Hepatocyte (in vitro differentiated cells): ENCODE measurements around the gene SFRP4. TPM values are rescaled to one million over a fixed set of nuclear protein-coding genes. Genes with fewer than 3 reads are reported as not detected.
A peak's percentile ranks its signal among the peaks of the same experiment; 100 is the strongest.

Source experiments
- DNase-seq: peaks from one replicate; pipeline ENCODE4 v3.0.0-alpha.2; 2016; ENCODE audit warnings: low spot score
- H2AFZ ChIP-seq: fragments of 200-600 bp; sonication (generic); 2 replicates; pipeline ENCODE4 v1.6.0; 2016; ENCODE audit warnings: antibody characterized with exemption, mild to moderate bottlenecking
- H3K27ac ChIP-seq: fragments of 200-600 bp; sonication (generic); 2 replicates; pipeline ENCODE4 v1.5.1; 2016; ENCODE audit warnings: mild to moderate bottlenecking
- H3K27me3 ChIP-seq: fragments of 200-600 bp; sonication (generic); 2 replicates; pipeline ENCODE4 v1.6.1; 2016
- H3K36me3 ChIP-seq: fragments of 200-600 bp; sonication (generic); replicated peaks from 2 replicates; pipeline ENCODE4 v1.5.1; 2016; ENCODE audit warnings: low read depth; ENCODE audit not compliant: insufficient read depth
- H3K4me1 ChIP-seq: fragments of 200-600 bp; sonication (generic); 2 replicates; pipeline ENCODE4 v1.5.1; 2016; ENCODE audit warnings: mild to moderate bottlenecking, moderate library complexity; ENCODE audit not compliant: insufficient read depth
- H3K4me2 ChIP-seq: fragments of 200-600 bp; sonication (generic); 2 replicates; pipeline ENCODE4 v1.6.0; 2016
- H3K4me3 ChIP-seq: fragments of 200-600 bp; sonication (generic); 2 replicates; pipeline ENCODE4 v1.5.1; 2016; ENCODE audit warnings: mild to moderate bottlenecking
- H3K79me2 ChIP-seq: fragments of 200-600 bp; sonication (generic); 2 replicates; pipeline ENCODE4 v1.6.0; 2017; ENCODE audit warnings: mild to moderate bottlenecking
- H3K9me2 ChIP-seq: fragments of 200-600 bp; sonication (generic); replicated peaks from 2 replicates; pipeline ENCODE4 v1.6.0; 2017; ENCODE audit warnings: mild to moderate bottlenecking; ENCODE audit not compliant: insufficient read depth
- H3K9me3 ChIP-seq: fragments of 200-600 bp; sonication (generic); 2 replicates; pipeline ENCODE4 v1.5.1; 2016; ENCODE audit warnings: low read depth, mild to moderate bottlenecking
- H4K20me1 ChIP-seq: fragments of 200-600 bp; sonication (generic); 2 replicates; pipeline ENCODE4 v1.6.0; 2016; ENCODE audit warnings: mild to moderate bottlenecking; ENCODE audit not compliant: insufficient read depth, poor library complexity, severe bottlenecking
- EZH2 ChIP-seq: fragments of 200-600 bp; sonication (generic); IDR thresholded peaks from 2 replicates; pipeline ENCODE4 v1.6.1; 2016; ENCODE audit warnings: antibody characterized with exemption, mild to moderate bottlenecking, borderline replicate concordance
- EZH2phosphoT487 ChIP-seq: fragments of 200-600 bp; sonication (generic); IDR thresholded peaks from one replicate; pipeline ENCODE4 v1.6.1; 2018; ENCODE audit warnings: antibody characterized with exemption, mild to moderate bottlenecking, low read depth, moderate library complexity; ENCODE audit not compliant: unreplicated experiment, severe bottlenecking
- WGBS: methylation state at CpG from one replicate; pipeline ENCODE4 v1.1.6; 2016; ENCODE audit warnings: low lambda C conversion rate; ENCODE audit errors: missing lambda C conversion rate; 5-methylcytosine and 5-hydroxymethylcytosine counted together
- polyA plus RNA-seq: library from polyadenylated mRNA; unstranded; fragments of >200 nt; fragmentation: Nextera tagmentation; extraction: Ambion mirVana; gene quantifications from 2 replicates; pipeline ENCODE4 v1.2.1, GENCODE V29; 2016
- total RNA-seq: library from RNA; depleted of rRNA; stranded (reverse); fragments of >200 nt; gene quantifications from 2 replicates; pipeline ENCODE4 v1.2.3, GENCODE V29; 2014
- TF ChIP-seq, protein P1 (sequence below): fragments of 200-600 bp; sonication (generic); IDR thresholded peaks from 2 replicates; pipeline ENCODE4 v1.5.1; 2016; ENCODE audit warnings: antibody characterized with exemption, mild to moderate bottlenecking; ENCODE audit not compliant: poor library complexity

Gene SFRP4
- total and polyA plus RNA-seq, 2 experiments from 2014 or later: 1.1 to 1.3 TPM

DNA sequence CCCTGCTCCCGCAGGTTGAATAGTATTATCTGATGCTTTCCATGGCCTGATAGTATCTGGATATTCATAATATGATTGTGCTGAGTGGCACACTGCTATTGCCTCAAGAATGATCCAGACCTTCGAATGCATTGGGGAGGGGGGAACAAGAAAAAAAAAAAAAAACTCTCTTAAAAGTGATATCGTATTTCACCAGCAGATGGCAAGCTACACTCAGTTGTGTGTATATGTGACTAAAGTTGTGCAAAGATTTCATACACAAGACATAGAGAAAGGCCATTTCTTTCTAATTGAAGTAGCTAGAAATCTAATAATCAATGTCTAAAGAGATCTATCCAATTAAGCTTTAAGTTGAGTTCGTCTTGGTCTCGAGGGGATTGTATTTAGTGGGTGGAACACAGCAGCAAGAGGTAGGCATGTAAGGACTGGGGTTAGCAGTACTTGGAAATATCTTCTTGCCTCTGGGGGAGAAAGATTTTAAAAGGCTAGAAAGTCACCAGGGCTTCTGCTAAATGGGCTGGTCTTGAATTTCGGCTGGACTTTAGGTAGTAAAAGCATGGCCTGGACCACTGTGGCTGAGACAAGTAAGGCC, 15.3 kb downstream of the SFRP4 start:
- no peaks in the 10 kb centered on the region for H3K9me3 ChIP-seq
- DNase-seq: peak; percentile 47
- H3K4me1 ChIP-seq: peaks cover 4% of the 10 kb centered on the region
- no peak overlapping the region for H3K4me2 ChIP-seq
- no peaks in the 10 kb centered on the region for H3K27me3 ChIP-seq
- H3K79me2 ChIP-seq: no peaks in the 10 kb centered on the region
- WGBS: 22% methylated on average over 6 of the region's 6 CpGs
- no peaks in the 10 kb centered on the region for H3K9me2 ChIP-seq
- no peak overlapping the region for H2AFZ ChIP-seq
- no peak for TF ChIP-seq EZH2
- TF ChIP-seq, protein P1, sequence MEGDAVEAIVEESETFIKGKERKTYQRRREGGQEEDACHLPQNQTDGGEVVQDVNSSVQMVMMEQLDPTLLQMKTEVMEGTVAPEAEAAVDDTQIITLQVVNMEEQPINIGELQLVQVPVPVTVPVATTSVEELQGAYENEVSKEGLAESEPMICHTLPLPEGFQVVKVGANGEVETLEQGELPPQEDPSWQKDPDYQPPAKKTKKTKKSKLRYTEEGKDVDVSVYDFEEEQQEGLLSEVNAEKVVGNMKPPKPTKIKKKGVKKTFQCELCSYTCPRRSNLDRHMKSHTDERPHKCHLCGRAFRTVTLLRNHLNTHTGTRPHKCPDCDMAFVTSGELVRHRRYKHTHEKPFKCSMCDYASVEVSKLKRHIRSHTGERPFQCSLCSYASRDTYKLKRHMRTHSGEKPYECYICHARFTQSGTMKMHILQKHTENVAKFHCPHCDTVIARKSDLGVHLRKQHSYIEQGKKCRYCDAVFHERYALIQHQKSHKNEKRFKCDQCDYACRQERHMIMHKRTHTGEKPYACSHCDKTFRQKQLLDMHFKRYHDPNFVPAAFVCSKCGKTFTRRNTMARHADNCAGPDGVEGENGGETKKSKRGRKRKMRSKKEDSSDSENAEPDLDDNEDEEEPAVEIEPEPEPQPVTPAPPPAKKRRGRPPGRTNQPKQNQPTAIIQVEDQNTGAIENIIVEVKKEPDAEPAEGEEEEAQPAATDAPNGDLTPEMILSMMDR: peak; percentile 77
- no peak overlapping the region for H3K4me3 ChIP-seq
- H4K20me1 ChIP-seq: no peaks in the 10 kb centered on the region
- H3K36me3 ChIP-seq: no peaks in the 10 kb centered on the region
- no peak overlapping the region for H3K27ac ChIP-seq

DNA sequence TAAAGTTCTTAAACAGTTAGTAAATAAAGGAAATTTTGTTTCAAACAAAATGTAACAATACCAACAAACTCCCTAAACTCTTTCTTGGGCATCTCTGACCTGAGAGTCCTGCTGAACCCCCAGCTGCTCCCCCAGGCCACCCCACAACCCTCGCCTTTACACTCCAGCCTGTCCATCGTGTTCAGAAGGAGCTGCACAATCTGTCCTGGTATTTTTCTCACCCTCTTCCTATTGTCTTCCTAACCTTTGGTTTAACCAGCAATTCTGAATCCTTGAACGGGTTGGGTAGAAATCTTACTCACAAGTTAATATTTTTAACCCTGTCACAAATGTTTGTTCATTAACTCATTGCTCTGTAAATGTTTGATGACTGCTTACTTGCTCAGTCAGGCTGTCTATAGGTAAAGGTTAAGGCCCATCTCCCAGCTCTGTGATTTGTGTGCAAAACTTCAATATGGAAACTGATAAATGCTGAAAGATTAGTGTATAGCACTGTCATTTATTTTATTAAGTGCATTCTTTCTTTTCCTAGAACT, 16.8 kb downstream of the SFRP4 start:
- H3K4me3 ChIP-seq: no peak overlapping the region
- no peak overlapping the region for H3K27ac ChIP-seq
- no peaks in the 10 kb centered on the region for H4K20me1 ChIP-seq
- no peaks in the 10 kb centered on the region for H3K36me3 ChIP-seq
- WGBS: 66% methylated on average over 3 of the region's 3 CpGs
- peaks cover 4% of the 10 kb centered on the region for H3K4me1 ChIP-seq
- H3K27me3 ChIP-seq: no peaks in the 10 kb centered on the region
- no peak overlapping the region for H3K4me2 ChIP-seq
- no peaks in the 10 kb centered on the region for H3K79me2 ChIP-seq
- no peak for DNase-seq
- H3K9me2 ChIP-seq: no peaks in the 10 kb centered on the region
- no peaks in the 10 kb centered on the region for H3K9me3 ChIP-seq
- no peak overlapping the region for H2AFZ ChIP-seq
- TF ChIP-seq EZH2: no peak
- TF ChIP-seq EZH2phosphoT487: no peak
- TF ChIP-seq, protein P1: no peak

DNA sequence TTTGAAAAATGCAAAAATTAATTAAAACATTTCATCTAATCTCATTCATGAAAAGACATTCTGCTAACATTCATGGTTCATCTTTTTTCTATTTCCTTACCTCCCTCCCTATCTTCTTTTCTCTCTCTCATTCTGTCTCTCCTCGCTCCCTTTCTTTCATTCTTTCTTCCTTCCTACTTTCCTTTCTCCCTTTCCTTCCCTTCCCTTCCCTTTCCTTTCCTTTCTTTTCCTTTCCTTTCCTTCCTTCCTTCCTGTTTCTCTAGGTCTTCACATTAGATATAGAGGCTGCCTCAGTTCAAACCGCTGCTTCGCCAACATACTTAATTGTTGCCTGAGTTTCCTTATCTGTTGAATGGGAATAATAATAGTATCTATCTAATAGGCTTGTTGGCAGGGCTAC, 21.9 kb downstream of the SFRP4 start:
- H3K27me3 ChIP-seq: no peaks in the 10 kb centered on the region
- H3K4me1 ChIP-seq: no peaks in the 10 kb centered on the region
- H2AFZ ChIP-seq: no peak overlapping the region
- H3K4me2 ChIP-seq: no peak overlapping the region
- DNase-seq: no peak
- no peak overlapping the region for H3K27ac ChIP-seq
- no peak overlapping the region for H3K4me3 ChIP-seq
- H3K36me3 ChIP-seq: no peaks in the 10 kb centered on the region
- no peaks in the 10 kb centered on the region for H3K79me2 ChIP-seq
- 82% methylated on average over 3 of the region's 3 CpGs for WGBS
- TF ChIP-seq EZH2 (no peak), EZH2phosphoT487 (no peak)
- TF ChIP-seq, protein P1: no peak
- H4K20me1 ChIP-seq: no peaks in the 10 kb centered on the region
- no peaks in the 10 kb centered on the region for H3K9me2 ChIP-seq
- H3K9me3 ChIP-seq: no peaks in the 10 kb centered on the region

DNA sequence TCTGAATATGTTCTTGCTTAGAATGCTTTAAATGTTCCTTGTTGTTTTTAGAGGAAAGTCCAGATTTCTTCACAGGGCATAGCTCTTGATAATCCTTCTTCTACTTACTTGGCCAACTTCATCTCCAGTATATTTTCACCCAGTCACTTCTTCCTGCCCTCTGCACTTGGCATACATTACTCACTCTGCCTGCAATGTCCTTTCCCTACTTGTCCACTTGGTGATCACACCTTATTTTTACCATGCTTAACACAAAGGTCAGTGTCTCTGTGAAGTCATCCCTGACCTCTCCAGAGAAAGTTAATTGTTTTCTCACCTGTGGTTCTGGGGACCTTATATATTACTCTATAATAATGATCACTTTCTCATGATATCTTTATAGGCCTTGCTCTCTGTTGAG, 23.3 kb downstream of the SFRP4 start:
- Histone ChIP-seq H3K4me1 (no peaks in the 10 kb centered on the region), H3K4me2 (no peak overlapping the region), H3K9me3 (no peaks in the 10 kb centered on the region), H3K27ac (no peak overlapping the region), H3K79me2 (no peaks in the 10 kb centered on the region), H4K20me1 (no peaks in the 10 kb centered on the region), H3K4me3 (no peak overlapping the region), H3K36me3 (no peaks in the 10 kb centered on the region), H3K27me3 (no peaks in the 10 kb centered on the region), H2AFZ (no peak overlapping the region), H3K9me2 (no peaks in the 10 kb centered on the region)
- TF ChIP-seq, protein P1: no peak
- TF ChIP-seq EZH2 (no peak), EZH2phosphoT487 (no peak)
- no peak for DNase-seq
